Body of pancreas (tissue), 4 donors: ENCODE data around the gene CTNNBIP1.

ENCODE experiments used
- CTCF ChIP-seq, 7 experiments: fragments of 450-650 bp in 4 of 7; fragments of 200-600 bp in 3 of 7; sonication (generic) in 3 of 7; IDR thresholded peaks; one replicate each; pipeline ENCODE4 v1.5.1; 2016 to 2019; ENCODE audit warnings: antibody characterized with exemption in 7 of 7
- POLR2A ChIP-seq, 3 donors: fragments of 450-650 bp; IDR thresholded peaks; one replicate each; pipeline ENCODE4 v1.6.1; 2016; ENCODE audit warnings: antibody characterized with exemption in 3 of 3, mild to moderate bottlenecking in 2 of 3

- TF ChIP-seq CTCF (IDR thresholded peaks at IDR 0.05) (no peak), POLR2A (IDR thresholded peaks at IDR 0.05) (no peak)
Observed at GRCh38 chr1:9922342-9922741, 12.3 kb upstream of the CTNNBIP1 start.
